ENCODE results near the gene RAP1GAP. TPM values are rescaled to one million over a fixed set of nuclear protein-coding genes. Genes with fewer than 3 reads are reported as not detected.

The RAP1GAP gene
- total RNA-seq, 1 experiment from 2014 or later = 7.2 TPM

DNA sequence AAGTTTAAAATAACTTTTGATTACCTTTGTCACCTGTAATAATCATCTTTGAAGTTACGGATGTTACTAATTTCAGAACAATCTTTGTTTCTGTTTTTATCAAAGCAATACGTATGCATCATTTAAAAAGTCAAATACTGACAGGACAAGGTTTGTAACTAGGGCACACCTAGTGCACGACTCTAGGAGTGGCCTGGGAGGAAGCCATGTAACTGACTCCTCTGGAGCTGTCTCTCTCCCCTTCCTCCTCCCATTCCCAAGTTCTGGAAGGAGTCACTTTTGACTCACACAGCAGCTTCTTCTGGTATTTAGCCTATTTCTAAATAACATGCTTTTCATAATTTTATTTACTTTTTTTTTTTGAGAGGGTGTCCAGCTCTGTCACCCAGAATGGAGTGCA, 11.8 kb upstream of the RAP1GAP start:
- intact Hi-C loops (cut with micrococcal nuclease; ENCODE audit: unreplicated experiment) = no loop called here
- Histone ChIP-seq H3K4me1 (no peaks in the 10 kb centered on the region), H3K9me3 (no peaks in the 10 kb centered on the region), H3K27me3 (replicated peaks; ENCODE audit: control insufficient read depth, insufficient read depth, low read length) (no peaks in the 10 kb centered on the region), H3K4me3 (ENCODE audit: low read depth, low read length) (no peak overlapping the region), H3K36me3 (ENCODE audit: control insufficient read depth, insufficient read depth, low read length) (no peaks in the 10 kb centered on the region; the same call in 1 of the 2 replicates)
- Mint-ChIP-seq H3K36me3 (ENCODE audit: insufficient read depth, unreplicated experiment) (peaks cover 53% of the 10 kb centered on the region), H3K4me3 (ENCODE audit: unreplicated experiment) (no peak overlapping the region), H3K9me3 (ENCODE audit: unreplicated experiment) (no peaks in the 10 kb centered on the region), H3K4me1 (ENCODE audit: low read depth, unreplicated experiment) (peaks cover 7% of the 10 kb centered on the region), H3K27me3 (ENCODE audit: insufficient read depth, unreplicated experiment) (no peaks in the 10 kb centered on the region), H3K27ac (ENCODE audit: unreplicated experiment) (no peak overlapping the region)
- ChIA-PET POLR2A (no interaction called here), CTCF (no interaction called here)
- DNase-seq = no peak
- TF ChIP-seq, protein P1, sequence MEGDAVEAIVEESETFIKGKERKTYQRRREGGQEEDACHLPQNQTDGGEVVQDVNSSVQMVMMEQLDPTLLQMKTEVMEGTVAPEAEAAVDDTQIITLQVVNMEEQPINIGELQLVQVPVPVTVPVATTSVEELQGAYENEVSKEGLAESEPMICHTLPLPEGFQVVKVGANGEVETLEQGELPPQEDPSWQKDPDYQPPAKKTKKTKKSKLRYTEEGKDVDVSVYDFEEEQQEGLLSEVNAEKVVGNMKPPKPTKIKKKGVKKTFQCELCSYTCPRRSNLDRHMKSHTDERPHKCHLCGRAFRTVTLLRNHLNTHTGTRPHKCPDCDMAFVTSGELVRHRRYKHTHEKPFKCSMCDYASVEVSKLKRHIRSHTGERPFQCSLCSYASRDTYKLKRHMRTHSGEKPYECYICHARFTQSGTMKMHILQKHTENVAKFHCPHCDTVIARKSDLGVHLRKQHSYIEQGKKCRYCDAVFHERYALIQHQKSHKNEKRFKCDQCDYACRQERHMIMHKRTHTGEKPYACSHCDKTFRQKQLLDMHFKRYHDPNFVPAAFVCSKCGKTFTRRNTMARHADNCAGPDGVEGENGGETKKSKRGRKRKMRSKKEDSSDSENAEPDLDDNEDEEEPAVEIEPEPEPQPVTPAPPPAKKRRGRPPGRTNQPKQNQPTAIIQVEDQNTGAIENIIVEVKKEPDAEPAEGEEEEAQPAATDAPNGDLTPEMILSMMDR (IDR thresholded peaks at IDR 0.05; ENCODE audit: insufficient read depth in 1 of 2, low read depth in 1 of 2, low read length in 1 of 2, severe bottlenecking in 1 of 2, unreplicated experiment in 1 of 2) = no peak
- no TSS peak for BruUV-seq (replicated peaks)

DNA sequence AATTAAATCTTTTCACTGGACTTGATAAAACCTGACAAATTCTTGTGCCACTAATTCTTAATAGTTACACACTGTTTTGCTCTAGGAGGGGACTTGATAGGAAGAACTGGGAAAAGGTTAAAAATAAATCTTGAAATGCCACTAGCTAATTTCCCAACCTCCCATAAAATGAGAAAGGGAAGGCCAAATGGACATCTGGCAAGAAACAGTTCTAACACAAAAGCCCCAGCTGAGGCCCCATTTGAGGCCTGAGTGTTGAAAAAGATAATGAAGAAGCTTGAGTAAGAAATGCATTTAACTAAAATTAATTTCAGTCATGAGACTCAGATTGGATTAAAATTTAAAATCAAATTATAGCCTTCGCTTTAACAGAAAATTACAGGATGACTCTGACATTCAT, 11.2 kb upstream of the RAP1GAP start:
- TF ChIP-seq, protein P1 (IDR thresholded peaks at IDR 0.05; ENCODE audit: insufficient read depth in 1 of 2, low read depth in 1 of 2, low read length in 1 of 2, severe bottlenecking in 1 of 2, unreplicated experiment in 1 of 2) = no peak
- no peak overlapping the region for H3K4me3 ChIP-seq (ENCODE audit: low read depth, low read length)
- no peak for DNase-seq
- peaks cover 47% of the 10 kb centered on the region for H3K36me3 Mint-ChIP-seq (ENCODE audit: insufficient read depth, unreplicated experiment)
- no TSS peak for BruUV-seq (replicated peaks)
- peaks cover 7% of the 10 kb centered on the region for H3K4me1 Mint-ChIP-seq (ENCODE audit: low read depth, unreplicated experiment)
- CTCF ChIA-PET = no interaction called here
- intact Hi-C loops (cut with micrococcal nuclease; ENCODE audit: unreplicated experiment) = no loop called here
- no peaks in the 10 kb centered on the region; the same call in 1 of the 2 replicates for H3K36me3 ChIP-seq (ENCODE audit: control insufficient read depth, insufficient read depth, low read length)
- H3K4me3 Mint-ChIP-seq (ENCODE audit: unreplicated experiment) = no peak overlapping the region
- no peaks in the 10 kb centered on the region for H3K27me3 Mint-ChIP-seq (ENCODE audit: insufficient read depth, unreplicated experiment)
- H3K27ac Mint-ChIP-seq (ENCODE audit: unreplicated experiment) = no peak overlapping the region
- H3K9me3 ChIP-seq = no peaks in the 10 kb centered on the region
- H3K9me3 Mint-ChIP-seq (ENCODE audit: unreplicated experiment) = no peaks in the 10 kb centered on the region
- H3K4me1 ChIP-seq = no peaks in the 10 kb centered on the region
- POLR2A ChIA-PET = no interaction called here
- H3K27me3 ChIP-seq (replicated peaks; ENCODE audit: control insufficient read depth, insufficient read depth, low read length) = no peaks in the 10 kb centered on the region

DNA sequence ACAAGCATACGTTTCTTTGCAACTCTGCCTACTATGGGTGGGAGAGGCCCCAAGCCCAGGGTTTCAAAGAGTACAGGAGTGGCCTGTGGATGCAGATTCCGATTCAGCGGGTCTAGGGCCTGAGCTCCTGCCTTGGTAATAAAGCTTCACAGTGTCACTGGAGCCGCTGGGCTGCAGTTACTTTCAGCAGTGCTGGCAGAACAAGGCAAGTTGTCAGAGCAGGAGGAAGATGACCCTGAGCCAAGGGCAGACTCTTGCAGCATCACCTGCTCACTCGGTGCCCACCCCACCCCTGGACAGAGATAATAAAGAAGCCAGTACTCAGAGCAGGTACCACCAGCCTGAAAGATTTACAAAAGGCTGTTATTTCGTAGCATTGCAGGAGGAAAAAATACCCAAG, 8.0 kb upstream of the RAP1GAP start:
- TF ChIP-seq, protein P1 (IDR thresholded peaks at IDR 0.05; ENCODE audit: insufficient read depth in 1 of 2, low read depth in 1 of 2, low read length in 1 of 2, severe bottlenecking in 1 of 2, unreplicated experiment in 1 of 2) = no peak
- no peak for DNase-seq
- H3K4me3 ChIP-seq (ENCODE audit: low read depth, low read length) = no peak overlapping the region
- Mint-ChIP-seq H3K27me3 (ENCODE audit: insufficient read depth, unreplicated experiment) (no peaks in the 10 kb centered on the region), H3K9me3 (ENCODE audit: unreplicated experiment) (no peaks in the 10 kb centered on the region), H3K27ac (ENCODE audit: unreplicated experiment) (no peak overlapping the region), H3K4me1 (ENCODE audit: low read depth, unreplicated experiment) (peaks cover 7% of the 10 kb centered on the region), H3K36me3 (ENCODE audit: insufficient read depth, unreplicated experiment) (peaks cover 27% of the 10 kb centered on the region), H3K4me3 (ENCODE audit: unreplicated experiment) (no peak overlapping the region)
- no peaks in the 10 kb centered on the region for H3K27me3 ChIP-seq (replicated peaks; ENCODE audit: control insufficient read depth, insufficient read depth, low read length)
- no peaks in the 10 kb centered on the region for H3K4me1 ChIP-seq
- BruUV-seq (replicated peaks) = no TSS peak
- POLR2A ChIA-PET = no interaction called here
- intact Hi-C loops (cut with micrococcal nuclease; ENCODE audit: unreplicated experiment) = loop anchor here (10.0 kb wide), 1 partner anchor 108 kb away; the partner anchor contains the start of gene USP48
- no peaks in the 10 kb centered on the region; the same call in 1 of the 2 replicates for H3K36me3 ChIP-seq (ENCODE audit: control insufficient read depth, insufficient read depth, low read length)
- CTCF ChIA-PET = no interaction called here
- no peaks in the 10 kb centered on the region for H3K9me3 ChIP-seq
